ENCODE results near the gene FBXW4. TPM values are rescaled to one million over a fixed set of nuclear protein-coding genes. Genes with fewer than 3 reads are reported as not detected.

FBXW4 gene
- total RNA-seq, 1 donor: 35.2 TPM

GRCh38 chr10:101708073-101708472, 13.1 kb upstream of the FBXW4 start:
- DNase-seq (ENCODE audit: low read depth): no peak
- TF ChIP-seq CTCF (IDR thresholded peaks at IDR 0.05; ENCODE audit: insufficient read depth, low read length): no peak
- no peak overlapping the region for H3K4me3 ChIP-seq (ENCODE audit: low read depth, low read length)

GRCh38 chr10:101704331-101704730, 9.4 kb upstream of the FBXW4 start:
- H3K4me3 ChIP-seq (ENCODE audit: low read depth, low read length): no peak overlapping the region
- DNase-seq (ENCODE audit: low read depth): no peak
- TF ChIP-seq CTCF (IDR thresholded peaks at IDR 0.05; ENCODE audit: insufficient read depth, low read length): no peak

DNA sequence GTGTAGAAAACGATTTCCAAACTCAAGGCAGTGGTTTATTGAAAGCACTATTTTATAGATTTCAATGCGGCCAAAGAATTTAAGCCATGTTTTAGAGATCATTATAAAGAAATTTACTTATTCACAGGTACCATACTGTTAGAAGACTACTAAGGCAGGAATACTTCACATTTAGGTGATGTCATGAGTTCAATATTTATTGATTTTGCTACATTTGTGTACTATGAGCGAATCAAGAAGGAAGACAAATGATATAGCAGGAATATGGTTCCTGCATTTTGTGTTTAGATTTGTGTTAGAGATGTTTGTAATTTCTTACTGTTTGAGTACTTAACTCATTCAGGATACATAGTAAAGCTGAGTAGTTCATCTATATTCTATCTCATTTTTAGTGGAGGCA, 1.7 kb upstream of the FBXW4 start:
- TF ChIP-seq CTCF (IDR thresholded peaks at IDR 0.05; ENCODE audit: insufficient read depth, low read length): no peak
- no peak overlapping the region for H3K4me3 ChIP-seq (ENCODE audit: low read depth, low read length)
- DNase-seq (ENCODE audit: low read depth): no peak

- DNase-seq (ENCODE audit: low read depth): no peak
- peak overlapping the region; percentile 88 for H3K4me3 ChIP-seq (ENCODE audit: low read depth, low read length)
- TF ChIP-seq CTCF (IDR thresholded peaks at IDR 0.05; ENCODE audit: insufficient read depth, low read length): no peak
Observed at GRCh38 chr10:101695404-101695890, 477 bp upstream of the FBXW4 start.

DNA sequence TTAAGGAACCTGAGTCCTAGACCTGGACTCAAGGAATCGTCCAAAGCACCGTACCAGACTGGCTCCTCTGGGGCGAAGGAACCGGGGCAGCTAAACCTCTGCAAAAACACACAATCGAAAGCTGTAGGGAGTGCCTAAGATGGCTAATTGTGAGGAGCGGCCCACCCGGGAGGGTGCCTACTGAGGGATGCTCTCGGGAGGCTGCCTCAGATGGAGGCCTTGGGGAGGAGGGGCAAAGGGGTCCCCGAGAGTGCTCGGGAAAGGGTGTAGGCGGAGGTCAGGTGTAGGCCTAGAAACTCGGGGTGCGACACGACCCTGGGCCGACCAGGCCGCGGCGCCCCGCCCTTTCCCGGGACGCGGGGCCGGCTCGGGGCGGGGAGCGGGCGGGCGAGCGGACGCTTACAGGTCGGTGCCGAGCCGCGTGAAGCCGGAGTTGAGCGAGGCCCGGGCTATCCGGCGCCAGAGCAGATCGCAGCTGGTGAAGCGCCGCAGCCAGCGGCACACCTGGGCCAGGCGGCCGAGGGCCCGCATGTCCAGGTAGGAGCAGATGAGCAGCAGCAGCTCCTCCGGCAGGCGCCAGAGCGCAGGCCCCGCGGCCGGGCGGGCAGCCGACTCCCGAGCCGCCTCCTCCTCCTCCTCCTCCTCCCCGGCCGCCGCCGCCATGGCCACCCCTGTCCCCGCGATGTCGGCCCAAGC, 844 bp downstream of the FBXW4 start:
- no peak for TF ChIP-seq CTCF (IDR thresholded peaks at IDR 0.05; ENCODE audit: insufficient read depth, low read length)
- DNase-seq (ENCODE audit: low read depth): peak; percentile 57
- H3K4me3 ChIP-seq (ENCODE audit: low read depth, low read length): peak overlapping the region; percentile 88

DNA sequence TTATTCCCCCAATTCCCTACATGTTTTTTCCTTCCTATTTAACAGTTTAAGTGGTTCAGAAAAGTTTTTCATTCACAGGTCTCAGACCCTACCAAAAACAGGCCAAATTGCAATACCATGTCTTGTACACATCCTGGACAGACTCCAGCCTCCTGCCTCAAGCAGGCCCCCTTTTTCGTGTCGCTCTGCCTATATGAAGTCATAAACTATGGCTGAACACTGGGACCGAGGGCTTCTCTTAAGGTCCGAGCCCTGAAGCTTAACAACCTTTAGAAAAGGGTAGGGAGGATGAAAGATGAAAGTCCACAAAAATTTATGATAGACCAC, 1.4 kb downstream of the FBXW4 start:
- H3K4me3 ChIP-seq (ENCODE audit: low read depth, low read length): peak overlapping the region; percentile 88
- TF ChIP-seq CTCF (IDR thresholded peaks at IDR 0.05; ENCODE audit: insufficient read depth, low read length): no peak
- DNase-seq (ENCODE audit: low read depth): peak; percentile 64

DNA sequence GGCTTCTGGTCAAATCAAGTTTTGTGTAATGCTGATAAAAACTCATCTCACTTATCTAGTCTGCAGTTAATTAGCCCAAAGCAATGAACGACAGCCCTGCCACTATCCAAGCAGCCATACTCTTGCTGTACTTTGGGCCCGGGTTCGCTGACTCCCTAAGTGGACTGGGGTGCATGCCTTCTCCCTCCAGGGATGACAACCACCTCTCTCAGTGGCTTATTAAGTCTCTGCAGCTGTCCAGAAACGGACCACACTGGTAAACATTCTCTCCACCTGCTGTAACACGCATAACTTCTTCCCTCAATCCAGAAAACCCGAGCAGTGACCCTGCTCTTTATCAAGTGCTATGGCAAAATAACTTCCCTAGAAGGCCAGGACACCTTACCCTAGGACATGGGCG, 3.9 kb downstream of the FBXW4 start:
- DNase-seq (ENCODE audit: low read depth): no peak
- H3K4me3 ChIP-seq (ENCODE audit: low read depth, low read length): no peak overlapping the region
- no peak for TF ChIP-seq CTCF (IDR thresholded peaks at IDR 0.05; ENCODE audit: insufficient read depth, low read length)
